ENCODE measurements around the gene AP2A1.

AP2A1 gene

DNA sequence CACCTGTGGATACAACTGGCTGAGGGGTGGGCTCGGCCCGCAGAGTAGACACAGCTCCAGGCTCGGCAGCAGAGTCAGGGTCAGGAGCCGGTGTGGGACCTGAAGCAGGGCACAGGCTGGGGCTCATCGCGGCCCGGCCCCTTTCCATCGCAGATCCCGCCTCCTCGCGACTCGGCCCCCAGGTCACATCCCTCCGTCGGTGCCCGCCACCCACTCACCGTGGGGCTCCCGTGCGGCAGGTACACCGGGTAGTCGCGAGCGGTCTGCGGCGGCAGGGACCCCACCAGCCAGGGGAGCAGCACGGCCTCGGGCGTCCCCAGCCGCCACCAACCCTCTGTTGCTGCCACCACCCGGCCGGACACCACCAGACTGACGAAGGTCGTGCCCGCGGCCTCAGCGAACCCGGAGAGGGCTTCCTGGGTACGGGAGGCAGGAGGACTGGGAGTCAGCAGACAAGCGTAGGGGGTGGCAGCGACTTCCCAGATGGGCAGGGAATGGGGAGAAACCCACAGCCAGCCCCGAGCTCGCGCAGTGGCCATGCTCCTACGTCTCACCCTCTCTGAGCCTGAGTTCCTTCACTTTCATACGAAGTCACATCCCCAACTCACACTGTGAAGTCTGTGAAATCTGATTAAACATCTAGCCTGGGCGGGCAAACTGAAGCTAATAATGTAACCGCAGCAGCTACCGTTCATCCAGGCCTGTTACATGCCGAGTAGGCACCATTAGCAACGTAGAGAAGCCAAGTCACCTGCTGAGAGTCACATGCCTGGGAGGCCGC lies 42.5 kb downstream of the AP2A1 start:
- peak overlapping the region in 1 of 2 experiments; percentile 7 for H2BK12ac ChIP-seq (ENCODE audit: low read length in 2 of 2)
- peak; percentile 42 for DNase-seq
- H4K91ac ChIP-seq (ENCODE audit: low read length), result no peak overlapping the region
- peak overlapping the region; percentile 87 for H3K9ac ChIP-seq (ENCODE audit: low read length)
- no peak overlapping the region for H2AK5ac ChIP-seq (ENCODE audit: low read length, severe bottlenecking)
- H2BK120ac ChIP-seq (ENCODE audit: low read depth, low read length), result no peak overlapping the region
- peak overlapping the region; percentile 64 for H4K8ac ChIP-seq (ENCODE audit: low read length)
- peak overlapping the region in 1 of 2 experiments; percentile 66 for H3K4ac ChIP-seq (ENCODE audit: low read depth in 1 of 2, low read length in 2 of 2)
- no peak overlapping the region for H2BK15ac ChIP-seq (ENCODE audit: low read depth, poor library complexity, severe bottlenecking)
- peak overlapping the region; percentile 29 to 77 for H3K18ac ChIP-seq (ENCODE audit: low read depth in 1 of 2, low read length in 2 of 2)
- WGBS, result 21% methylated on average over 50 of the region's 50 CpGs
- H3K23ac ChIP-seq (ENCODE audit: low read length in 2 of 2), result no peak overlapping the region
- H3K9me3 ChIP-seq (ENCODE audit: control insufficient read depth, low read length), result no peaks in the 10 kb centered on the region
- no peaks in the 10 kb centered on the region for H3K27me3 ChIP-seq (ENCODE audit: control insufficient read depth in 1 of 2, insufficient read depth in 1 of 2, low read length in 2 of 2)
- no peak overlapping the region for H2BK5ac ChIP-seq (ENCODE audit: low read depth, low read length, poor library complexity, severe bottlenecking)
- H3K14ac ChIP-seq (ENCODE audit: low read length in 2 of 2), result peak overlapping the region in 1 of 2 experiments; percentile 86
- peaks cover 38 to 47% of the 10 kb centered on the region in 2 experiments for H3K36me3 ChIP-seq (ENCODE audit: control insufficient read depth in 1 of 2, insufficient read depth in 2 of 2, low read depth in 1 of 2, low read length in 2 of 2)
- peaks cover 3% of the 10 kb centered on the region for H3K79me1 ChIP-seq (replicated peaks; ENCODE audit: low read length, poor library complexity, severe bottlenecking)
- peak overlapping the region; percentile 83 for H2AFZ ChIP-seq (ENCODE audit: low read depth, low read length)
- peak overlapping the region; percentile 46 to 90 for H3K4me3 ChIP-seq (ENCODE audit: insufficient read depth in 1 of 2, low read depth in 1 of 2, low read length in 2 of 2)
- no peak overlapping the region for H3K27ac ChIP-seq (ENCODE audit: low read length, poor library complexity, severe bottlenecking)
- peak overlapping the region; percentile 34 for H3K4me2 ChIP-seq (ENCODE audit: low read length, poor library complexity, severe bottlenecking)
- peaks cover 21% of the 10 kb centered on the region for H3K4me1 ChIP-seq (ENCODE audit: control insufficient read depth, insufficient read depth, low read depth, low read length)

DNA sequence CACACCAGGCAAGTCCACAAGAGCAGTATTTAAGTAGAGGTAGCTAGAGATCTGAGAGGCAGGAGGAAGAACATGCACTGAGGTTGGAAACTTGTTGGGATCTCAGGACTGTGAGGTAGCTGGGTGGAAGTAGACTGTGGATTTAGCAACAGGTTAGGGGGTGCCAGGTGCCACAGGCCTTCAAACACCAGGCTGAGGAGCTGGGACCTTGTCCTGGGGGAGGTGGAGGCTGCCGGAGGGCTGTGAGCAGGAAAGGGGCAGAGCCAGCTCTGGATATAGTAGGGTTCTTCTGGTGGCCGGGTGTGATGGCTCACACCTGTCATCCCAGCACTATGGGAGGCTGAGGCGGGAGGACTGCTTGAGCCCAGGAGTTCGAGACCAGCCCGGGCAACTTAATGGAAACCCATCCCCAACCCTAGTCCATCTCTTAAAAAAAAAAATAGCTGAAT lies 43.2 kb downstream of the AP2A1 start:
- Histone ChIP-seq H3K14ac (ENCODE audit: low read length in 2 of 2) (no peak overlapping the region), H3K79me1 (replicated peaks; ENCODE audit: low read length, poor library complexity, severe bottlenecking) (peaks cover 3% of the 10 kb centered on the region), H3K27ac (ENCODE audit: low read length, poor library complexity, severe bottlenecking) (no peak overlapping the region), H2BK5ac (ENCODE audit: low read depth, low read length, poor library complexity, severe bottlenecking) (no peak overlapping the region), H2BK120ac (ENCODE audit: low read depth, low read length) (no peak overlapping the region), H2BK15ac (ENCODE audit: low read depth, poor library complexity, severe bottlenecking) (no peak overlapping the region), H3K23ac (ENCODE audit: low read length in 2 of 2) (no peak overlapping the region), H3K4me1 (ENCODE audit: control insufficient read depth, insufficient read depth, low read depth, low read length) (peaks cover 21% of the 10 kb centered on the region), H2AFZ (ENCODE audit: low read depth, low read length) (no peak overlapping the region), H2BK12ac (ENCODE audit: low read length in 2 of 2) (no peak overlapping the region), H3K4ac (ENCODE audit: low read depth in 1 of 2, low read length in 2 of 2) (no peak overlapping the region), H3K36me3 (ENCODE audit: control insufficient read depth in 1 of 2, insufficient read depth in 2 of 2, low read depth in 1 of 2, low read length in 2 of 2) (peaks cover 32 to 40% of the 10 kb centered on the region in 2 experiments), H4K8ac (ENCODE audit: low read length) (peak overlapping the region; percentile 64), H3K27me3 (ENCODE audit: control insufficient read depth in 1 of 2, insufficient read depth in 1 of 2, low read length in 2 of 2) (no peaks in the 10 kb centered on the region), H3K4me2 (ENCODE audit: low read length, poor library complexity, severe bottlenecking) (no peak overlapping the region), H2AK5ac (ENCODE audit: low read length, severe bottlenecking) (no peak overlapping the region), H3K4me3 (ENCODE audit: insufficient read depth in 1 of 2, low read depth in 1 of 2, low read length in 2 of 2) (peak overlapping the region in 1 of 2 experiments; percentile 90), H4K91ac (ENCODE audit: low read length) (no peak overlapping the region), H3K18ac (ENCODE audit: low read depth in 1 of 2, low read length in 2 of 2) (no peak overlapping the region), H3K9ac (ENCODE audit: low read length) (peak overlapping the region; percentile 87), H3K9me3 (ENCODE audit: control insufficient read depth, low read length) (no peaks in the 10 kb centered on the region)
- WGBS, result 97% methylated on average over 5 of the region's 5 CpGs
- no peak for DNase-seq

DNA sequence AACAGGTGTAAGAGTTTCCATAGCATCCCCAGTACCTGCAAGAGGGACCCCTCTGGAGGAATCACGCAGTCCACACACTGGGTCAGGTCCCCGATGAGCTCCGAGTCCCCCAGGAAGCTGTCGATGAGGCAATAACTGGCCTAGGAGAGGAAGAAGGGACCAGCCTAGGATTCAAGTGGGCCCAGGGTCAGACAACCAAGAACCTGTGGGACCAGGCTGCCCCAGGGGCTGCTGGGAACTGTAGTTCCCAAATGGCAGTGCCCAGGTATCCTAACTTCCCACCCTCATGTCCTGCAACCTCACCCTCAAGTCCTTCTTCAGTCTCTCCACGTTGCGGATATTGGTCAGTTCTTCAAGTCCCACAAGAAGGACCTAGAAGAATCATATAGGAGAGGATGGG lies 44.5 kb downstream of the AP2A1 start:
- Histone ChIP-seq H3K36me3 (ENCODE audit: control insufficient read depth in 1 of 2, insufficient read depth in 2 of 2, low read depth in 1 of 2, low read length in 2 of 2) (peaks cover 18 to 28% of the 10 kb centered on the region in 2 experiments), H4K91ac (ENCODE audit: low read length) (no peak overlapping the region), H3K9ac (ENCODE audit: low read length) (no peak overlapping the region), H2BK5ac (ENCODE audit: low read depth, low read length, poor library complexity, severe bottlenecking) (no peak overlapping the region), H3K27me3 (ENCODE audit: control insufficient read depth in 1 of 2, insufficient read depth in 1 of 2, low read length in 2 of 2) (no peaks in the 10 kb centered on the region), H3K4me2 (ENCODE audit: low read length, poor library complexity, severe bottlenecking) (no peak overlapping the region), H3K4me3 (ENCODE audit: insufficient read depth in 1 of 2, low read depth in 1 of 2, low read length in 2 of 2) (no peak overlapping the region), H2BK120ac (ENCODE audit: low read depth, low read length) (no peak overlapping the region), H4K8ac (ENCODE audit: low read length) (no peak overlapping the region), H3K4me1 (ENCODE audit: control insufficient read depth, insufficient read depth, low read depth, low read length) (peaks cover 21% of the 10 kb centered on the region), H2AK5ac (ENCODE audit: low read length, severe bottlenecking) (no peak overlapping the region), H3K9me3 (ENCODE audit: control insufficient read depth, low read length) (no peaks in the 10 kb centered on the region), H3K18ac (ENCODE audit: low read depth in 1 of 2, low read length in 2 of 2) (no peak overlapping the region), H2BK15ac (ENCODE audit: low read depth, poor library complexity, severe bottlenecking) (no peak overlapping the region), H2AFZ (ENCODE audit: low read depth, low read length) (no peak overlapping the region), H3K27ac (ENCODE audit: low read length, poor library complexity, severe bottlenecking) (no peak overlapping the region), H3K14ac (ENCODE audit: low read length in 2 of 2) (no peak overlapping the region), H3K4ac (ENCODE audit: low read depth in 1 of 2, low read length in 2 of 2) (no peak overlapping the region), H3K79me1 (replicated peaks; ENCODE audit: low read length, poor library complexity, severe bottlenecking) (peaks cover 3% of the 10 kb centered on the region), H2BK12ac (ENCODE audit: low read length in 2 of 2) (no peak overlapping the region), H3K23ac (ENCODE audit: low read length in 2 of 2) (no peak overlapping the region)
- no peak for DNase-seq
- WGBS, result 85% methylated on average over 6 of the region's 6 CpGs

DNA sequence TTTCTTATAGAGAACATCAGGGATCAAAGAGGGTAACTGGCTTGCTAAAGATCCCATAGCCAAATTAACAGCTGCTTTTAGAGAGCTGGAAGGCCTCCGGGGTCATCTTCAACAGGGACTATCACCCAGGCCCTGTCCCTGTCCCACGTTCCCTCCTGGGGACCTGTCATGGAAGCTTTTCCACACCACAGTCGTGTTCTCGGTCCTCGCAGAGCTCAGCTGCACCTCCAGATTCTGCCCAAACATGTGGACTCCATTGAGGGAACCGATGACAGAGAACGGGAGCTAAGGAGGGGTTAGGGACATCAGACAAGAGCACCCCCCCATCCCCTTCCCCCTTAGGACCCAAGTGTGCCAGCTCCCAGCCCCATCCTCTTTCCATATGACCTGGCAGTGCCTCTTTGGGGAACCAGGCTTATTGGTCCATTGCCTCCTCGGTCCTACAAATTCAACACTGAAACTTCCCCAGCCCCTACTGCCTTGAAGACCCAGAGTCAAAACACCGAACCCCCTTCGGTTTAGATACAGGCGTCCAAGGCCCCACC lies 45.7 kb downstream of the AP2A1 start:
- Histone ChIP-seq H3K4me2 (ENCODE audit: low read length, poor library complexity, severe bottlenecking) (peak overlapping the region; percentile 94), H2AK5ac (ENCODE audit: low read length, severe bottlenecking) (peak overlapping the region; percentile 6), H4K8ac (ENCODE audit: low read length) (peak overlapping the region; percentile 94), H3K9me3 (ENCODE audit: control insufficient read depth, low read length) (no peaks in the 10 kb centered on the region), H3K36me3 (ENCODE audit: control insufficient read depth in 1 of 2, insufficient read depth in 2 of 2, low read depth in 1 of 2, low read length in 2 of 2) (peaks cover 8 to 16% of the 10 kb centered on the region in 2 experiments), H2BK12ac (ENCODE audit: low read length in 2 of 2) (peak overlapping the region in 1 of 2 experiments; percentile 72), H2AFZ (ENCODE audit: low read depth, low read length) (peak overlapping the region; percentile 73), H3K9ac (ENCODE audit: low read length) (peak overlapping the region; percentile 95), H3K4me3 (ENCODE audit: insufficient read depth in 1 of 2, low read depth in 1 of 2, low read length in 2 of 2) (peak overlapping the region; percentile 71 to 83), H3K23ac (ENCODE audit: low read length in 2 of 2) (peak overlapping the region in 1 of 2 experiments; percentile 77), H3K27me3 (ENCODE audit: control insufficient read depth in 1 of 2, insufficient read depth in 1 of 2, low read length in 2 of 2) (no peaks in the 10 kb centered on the region), H3K4ac (ENCODE audit: low read depth in 1 of 2, low read length in 2 of 2) (peak overlapping the region; percentile 9 to 90), H3K14ac (ENCODE audit: low read length in 2 of 2) (peak overlapping the region in 1 of 2 experiments; percentile 92), H3K4me1 (ENCODE audit: control insufficient read depth, insufficient read depth, low read depth, low read length) (peaks cover 22% of the 10 kb centered on the region), H3K27ac (ENCODE audit: low read length, poor library complexity, severe bottlenecking) (no peak overlapping the region), H2BK120ac (ENCODE audit: low read depth, low read length) (no peak overlapping the region), H2BK15ac (ENCODE audit: low read depth, poor library complexity, severe bottlenecking) (no peak overlapping the region), H4K91ac (ENCODE audit: low read length) (peak overlapping the region; percentile 27), H2BK5ac (ENCODE audit: low read depth, low read length, poor library complexity, severe bottlenecking) (no peak overlapping the region), H3K79me1 (replicated peaks; ENCODE audit: low read length, poor library complexity, severe bottlenecking) (peaks cover 3% of the 10 kb centered on the region), H3K18ac (ENCODE audit: low read depth in 1 of 2, low read length in 2 of 2) (peak overlapping the region; percentile 6 to 85)
- 71% methylated on average over 11 of the region's 11 CpGs for WGBS
- DNase-seq, result no peak

All from mesenchymal stem cell (in vitro differentiated cells and primary cell).